HG03460 (cell line): ENCODE data around the gene DOCK10.

Experiments
- ATAC-seq: cut with Tn5 transposase; IDR thresholded peaks from one replicate; pipeline ENCODE4 v1.9.1; 2021; ENCODE audit not compliant: unreplicated experiment

DOCK10 gene

GRCh38 chr2:224796695-224797305 lies 245.5 kb downstream of the DOCK10 start:
- ATAC-seq = no peak

- ATAC-seq = no peak
Observed at GRCh38 chr2:224793946-224794345, 248.3 kb downstream of the DOCK10 start.

GRCh38 chr2:224786848-224787247 lies 255.4 kb downstream of the DOCK10 start:
- ATAC-seq = no peak

- peak; percentile 68 for ATAC-seq
Observed at GRCh38 chr2:224781400-224781799, 260.9 kb downstream of the DOCK10 start.

GRCh38 chr2:224780823-224781222 lies 261.4 kb downstream of the DOCK10 start:
- no peak for ATAC-seq

GRCh38 chr2:224780106-224780505 lies 262.2 kb downstream of the DOCK10 start:
- ATAC-seq = no peak

- no peak for ATAC-seq
Observed at GRCh38 chr2:224778474-224778877, 263.8 kb downstream of the DOCK10 start.

GRCh38 chr2:224777559-224777930 lies 264.7 kb downstream of the DOCK10 start:
- no peak for ATAC-seq

GRCh38 chr2:224776795-224777558 lies 265.3 kb downstream of the DOCK10 start:
- no peak for ATAC-seq

- ATAC-seq = no peak
Observed at GRCh38 chr2:224775647-224776046, 266.6 kb downstream of the DOCK10 start.

- no peak for ATAC-seq
Observed at GRCh38 chr2:224774735-224775134, 267.5 kb downstream of the DOCK10 start.

GRCh38 chr2:224772494-224772893 lies 269.8 kb downstream of the DOCK10 start:
- ATAC-seq = no peak

- ATAC-seq = no peak
Observed at GRCh38 chr2:224769489-224769888, 272.8 kb downstream of the DOCK10 start.

- peak; percentile 72 for ATAC-seq
Observed at GRCh38 chr2:224764565-224765236, 277.6 kb downstream of the DOCK10 start.

- ATAC-seq = no peak
Observed at GRCh38 chr2:224757934-224758548, 284.2 kb downstream of the DOCK10 start.

- no peak for ATAC-seq
Observed at GRCh38 chr2:224753743-224754540, 288.3 kb downstream of the DOCK10 start.

GRCh38 chr2:224751996-224752698 lies 290.1 kb downstream of the DOCK10 start:
- peak; percentile 52 for ATAC-seq

GRCh38 chr2:224749136-224749535 lies 293.1 kb downstream of the DOCK10 start:
- ATAC-seq = no peak

- no peak for ATAC-seq
Observed at GRCh38 chr2:224747765-224748164, 294.5 kb downstream of the DOCK10 start.

GRCh38 chr2:224736227-224736626 lies 306.0 kb downstream of the DOCK10 start:
- ATAC-seq = no peak
